Panc1 (cell line): ENCODE results near the gene CXCL11. TPM values are rescaled to one million over a fixed set of nuclear protein-coding genes. Genes with fewer than 3 reads are reported as not detected.

Experiments
- ATAC-seq: fragments of 200-7000 bp; cut with Tn5 transposase; 2 replicates; pipeline ENCODE4 v1.9.1; 2020; ENCODE audit warnings: mild to moderate bottlenecking, moderate library complexity
- BruUV-seq: library from RNA; stranded (reverse); fragments of 400-500 nt; replicated peaks from 2 replicates; lab custom pipeline; 2021; lab: Mats Ljungman, UMichigan
- CTCF ChIA-PET: fragments of 300-600 bp; sonication (Branson Sonifier 250); formaldehyde crosslinking; loops from one replicate; lab custom pipeline; 2022; ENCODE audit warnings: antibody characterized with exemption; lab: Charles Lee
- POLR2A ChIA-PET: fragments of 300-600 bp; sonication (Branson Sonifier 250); formaldehyde crosslinking; loops from one replicate; lab custom pipeline; 2022; ENCODE audit warnings: antibody characterized with exemption; lab: Charles Lee
- DNase-seq: peaks from one replicate; pipeline ENCODE4 v3.0.0-alpha.2; 2010; ENCODE audit warnings: low read depth, low spot score
- H3K27ac ChIP-seq: 2 replicates; pipeline ENCODE4 v1.5.1; 2011; ENCODE audit warnings: mild to moderate bottlenecking, low read length, inconsistent platforms
- H3K27me3 ChIP-seq: fragments of 200-500 bp; sonication (Bioruptor generic); 2 replicates; pipeline ENCODE4 v1.6.0; 2014; ENCODE audit warnings: low read length, inconsistent platforms; ENCODE audit not compliant: control insufficient read depth, insufficient read depth
- H3K36me3 ChIP-seq: fragments of 200-500 bp; sonication (Bioruptor generic); 2 replicates; pipeline ENCODE4 v1.5.1; 2014; ENCODE audit warnings: inconsistent platforms, mild to moderate bottlenecking, low read length, moderate library complexity; ENCODE audit not compliant: control insufficient read depth, insufficient read depth
- H3K4me1 ChIP-seq: 2 replicates; pipeline ENCODE4 v1.5.1; 2011; ENCODE audit warnings: inconsistent platforms, mild to moderate bottlenecking, low read length, moderate library complexity; ENCODE audit not compliant: control insufficient read depth, insufficient read depth
- H3K4me3 ChIP-seq, 2 experiments: 2 replicates each; pipeline ENCODE4 v1.5.1; 2011 to 2012; ENCODE audit warnings: low read depth in 2 of 2, low read length in 2 of 2, mild to moderate bottlenecking in 2 of 2, inconsistent platforms in 1 of 2, moderate library complexity in 1 of 2
- H3K9me3 ChIP-seq: fragments of 200-500 bp; sonication (Bioruptor generic); 2 replicates; pipeline ENCODE4 v1.5.1; 2014; ENCODE audit warnings: low read depth, mild to moderate bottlenecking, inconsistent platforms, low read length, moderate library complexity; ENCODE audit not compliant: control insufficient read depth, insufficient read depth
- POLR2AphosphoS5 ChIP-seq: IDR thresholded peaks from 2 replicates; pipeline ENCODE4 v1.6.1; 2012; ENCODE audit warnings: mild to moderate bottlenecking, low read depth, low read length, moderate library complexity
- SIN3A ChIP-seq: IDR thresholded peaks from 2 replicates; pipeline ENCODE4 v1.6.1; 2012; ENCODE audit warnings: low read depth, mild to moderate bottlenecking, low read length, moderate library complexity, borderline replicate concordance; ENCODE audit not compliant: insufficient read depth
- TCF7L2 ChIP-seq: IDR thresholded peaks from 2 replicates; pipeline ENCODE4 v1.6.1; 2011; ENCODE audit warnings: mild to moderate bottlenecking, low read depth, low read length, inconsistent platforms
- in situ Hi-C: cut with HindIII; loops from 2 replicates; pipeline ENCODE4 v1.10.0; 2016; ENCODE audit warnings: low sequenced_read_pairs, low pct_unique_long_range_greater_than_20kb
- intact Hi-C: fragments of 100-400 bp; cut with micrococcal nuclease; formaldehyde crosslinking; loops from one replicate; pipeline ENCODE4 v1.10.0; 2022; ENCODE audit not compliant: unreplicated experiment
- total RNA-seq: library from RNA; stranded (reverse); gene quantifications from one replicate; pipeline ENCODE4 v1.2.1, GENCODE V29; 2021; ENCODE audit not compliant: unreplicated experiment
- TF ChIP-seq, protein P1 (sequence below), 2 experiments: IDR thresholded peaks; 2 replicates each; pipeline ENCODE4 v1.6.1; 2011 to 2012; ENCODE audit warnings: low read depth in 2 of 2, control low read depth in 1 of 2, low read length in 1 of 2, mild to moderate bottlenecking in 1 of 2, moderate library complexity in 1 of 2; ENCODE audit not compliant: insufficient read depth in 1 of 2
- TF ChIP-seq, protein P2 (sequence below): fragments of 450-650 bp; IDR thresholded peaks from 2 replicates; pipeline ENCODE4 v1.5.1; 2017; ENCODE audit warnings: mild to moderate bottlenecking

CXCL11 gene
- total RNA-seq, 1 experiment from 2014 or later: not detected

DNA sequence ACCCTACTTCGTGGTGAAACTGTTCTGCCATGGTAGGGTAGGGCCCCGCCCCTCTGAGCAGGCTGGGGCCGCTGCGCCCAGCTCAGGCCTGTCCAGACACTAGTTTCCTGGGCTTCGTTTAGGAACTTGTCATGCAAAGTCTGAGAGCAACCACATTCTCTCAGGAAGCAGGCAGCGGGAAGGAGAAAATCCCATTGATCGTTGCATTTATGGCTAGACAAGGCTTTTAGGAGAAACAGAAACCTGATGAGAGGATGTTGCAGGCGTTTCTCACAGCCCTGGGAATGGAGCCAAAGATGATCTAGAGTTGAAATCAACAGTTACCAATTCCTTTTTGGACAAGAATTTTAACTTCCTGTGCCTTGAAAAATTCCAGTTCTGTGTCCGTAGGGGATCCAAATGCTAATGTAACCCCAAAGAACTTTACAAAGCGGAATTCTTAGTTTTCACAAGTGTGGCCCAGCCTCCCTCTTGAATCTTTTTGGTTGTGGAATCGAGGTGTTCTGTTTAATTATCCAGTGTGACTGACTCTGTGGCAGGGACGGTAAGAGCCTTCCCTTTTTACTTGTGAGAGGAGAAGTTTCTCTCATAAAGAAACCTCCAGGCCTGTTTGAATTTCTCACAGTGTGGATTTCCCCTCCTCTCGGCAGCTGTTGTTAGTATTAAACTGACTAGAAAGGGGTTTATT lies 24.0 kb downstream of the CXCL11 start:
- Histone ChIP-seq H3K4me3 (no peak overlapping the region), H3K27ac (no peak overlapping the region), H3K36me3 (no peaks in the 10 kb centered on the region), H3K4me1 (no peaks in the 10 kb centered on the region), H3K27me3 (no peaks in the 10 kb centered on the region; the same call in 1 of the 2 replicates), H3K9me3 (no peaks in the 10 kb centered on the region)
- ChIA-PET POLR2A (no interaction called here), CTCF (no interaction called here)
- ATAC-seq: no peak
- intact Hi-C loops (no loop called here), in situ Hi-C loops (no loop called here)
- no peak for DNase-seq
- no TSS peak for BruUV-seq
- TF ChIP-seq POLR2AphosphoS5 (no peak), SIN3A (no peak), TCF7L2 (no peak)
- TF ChIP-seq, protein P1, sequence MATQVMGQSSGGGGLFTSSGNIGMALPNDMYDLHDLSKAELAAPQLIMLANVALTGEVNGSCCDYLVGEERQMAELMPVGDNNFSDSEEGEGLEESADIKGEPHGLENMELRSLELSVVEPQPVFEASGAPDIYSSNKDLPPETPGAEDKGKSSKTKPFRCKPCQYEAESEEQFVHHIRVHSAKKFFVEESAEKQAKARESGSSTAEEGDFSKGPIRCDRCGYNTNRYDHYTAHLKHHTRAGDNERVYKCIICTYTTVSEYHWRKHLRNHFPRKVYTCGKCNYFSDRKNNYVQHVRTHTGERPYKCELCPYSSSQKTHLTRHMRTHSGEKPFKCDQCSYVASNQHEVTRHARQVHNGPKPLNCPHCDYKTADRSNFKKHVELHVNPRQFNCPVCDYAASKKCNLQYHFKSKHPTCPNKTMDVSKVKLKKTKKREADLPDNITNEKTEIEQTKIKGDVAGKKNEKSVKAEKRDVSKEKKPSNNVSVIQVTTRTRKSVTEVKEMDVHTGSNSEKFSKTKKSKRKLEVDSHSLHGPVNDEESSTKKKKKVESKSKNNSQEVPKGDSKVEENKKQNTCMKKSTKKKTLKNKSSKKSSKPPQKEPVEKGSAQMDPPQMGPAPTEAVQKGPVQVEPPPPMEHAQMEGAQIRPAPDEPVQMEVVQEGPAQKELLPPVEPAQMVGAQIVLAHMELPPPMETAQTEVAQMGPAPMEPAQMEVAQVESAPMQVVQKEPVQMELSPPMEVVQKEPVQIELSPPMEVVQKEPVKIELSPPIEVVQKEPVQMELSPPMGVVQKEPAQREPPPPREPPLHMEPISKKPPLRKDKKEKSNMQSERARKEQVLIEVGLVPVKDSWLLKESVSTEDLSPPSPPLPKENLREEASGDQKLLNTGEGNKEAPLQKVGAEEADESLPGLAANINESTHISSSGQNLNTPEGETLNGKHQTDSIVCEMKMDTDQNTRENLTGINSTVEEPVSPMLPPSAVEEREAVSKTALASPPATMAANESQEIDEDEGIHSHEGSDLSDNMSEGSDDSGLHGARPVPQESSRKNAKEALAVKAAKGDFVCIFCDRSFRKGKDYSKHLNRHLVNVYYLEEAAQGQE (IDR thresholded peaks at IDR 0.05; ENCODE audit: insufficient read depth in 1 of 2, low read depth in 2 of 2, low read length in 1 of 2): no peak
- TF ChIP-seq, protein P2, sequence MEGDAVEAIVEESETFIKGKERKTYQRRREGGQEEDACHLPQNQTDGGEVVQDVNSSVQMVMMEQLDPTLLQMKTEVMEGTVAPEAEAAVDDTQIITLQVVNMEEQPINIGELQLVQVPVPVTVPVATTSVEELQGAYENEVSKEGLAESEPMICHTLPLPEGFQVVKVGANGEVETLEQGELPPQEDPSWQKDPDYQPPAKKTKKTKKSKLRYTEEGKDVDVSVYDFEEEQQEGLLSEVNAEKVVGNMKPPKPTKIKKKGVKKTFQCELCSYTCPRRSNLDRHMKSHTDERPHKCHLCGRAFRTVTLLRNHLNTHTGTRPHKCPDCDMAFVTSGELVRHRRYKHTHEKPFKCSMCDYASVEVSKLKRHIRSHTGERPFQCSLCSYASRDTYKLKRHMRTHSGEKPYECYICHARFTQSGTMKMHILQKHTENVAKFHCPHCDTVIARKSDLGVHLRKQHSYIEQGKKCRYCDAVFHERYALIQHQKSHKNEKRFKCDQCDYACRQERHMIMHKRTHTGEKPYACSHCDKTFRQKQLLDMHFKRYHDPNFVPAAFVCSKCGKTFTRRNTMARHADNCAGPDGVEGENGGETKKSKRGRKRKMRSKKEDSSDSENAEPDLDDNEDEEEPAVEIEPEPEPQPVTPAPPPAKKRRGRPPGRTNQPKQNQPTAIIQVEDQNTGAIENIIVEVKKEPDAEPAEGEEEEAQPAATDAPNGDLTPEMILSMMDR: no peak

DNA sequence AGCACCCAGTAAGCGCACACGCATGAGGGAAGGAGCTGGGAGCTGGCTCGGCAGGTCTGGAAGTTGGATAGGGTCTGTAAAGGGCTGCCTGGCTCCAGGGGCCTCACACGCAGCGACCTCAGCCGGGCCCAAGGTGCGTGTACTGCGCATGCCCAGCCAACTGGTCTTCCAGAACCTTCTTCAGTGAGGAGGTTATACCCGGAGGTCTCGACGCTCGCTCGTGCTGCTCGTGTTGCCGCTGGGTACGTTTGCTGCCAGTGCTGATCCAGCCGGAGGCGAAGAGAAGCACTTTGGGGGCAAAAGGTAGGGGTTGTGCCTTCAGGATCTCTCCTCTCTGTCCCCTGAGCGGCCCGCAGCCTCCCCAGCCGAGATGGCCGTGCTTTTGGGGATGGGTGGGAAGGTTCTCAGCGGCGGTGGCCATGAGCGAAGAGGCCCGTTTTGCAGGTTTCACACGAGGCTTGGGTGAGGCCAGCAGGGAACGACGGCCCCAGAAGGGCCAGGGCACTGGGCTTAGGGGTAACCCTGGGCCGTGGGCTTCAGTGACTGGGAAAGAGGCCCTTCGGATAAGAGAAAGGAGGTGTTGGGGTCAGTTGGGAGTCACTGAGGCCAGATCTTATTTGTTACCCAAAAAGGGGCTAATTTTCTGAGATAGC lies 24.7 kb downstream of the CXCL11 start:
- DNase-seq (no peak), ATAC-seq (no peak)
- TF ChIP-seq TCF7L2: no peak
- no peak for TF ChIP-seq POLR2AphosphoS5
- TF ChIP-seq, protein P1 (IDR thresholded peaks at IDR 0.05; ENCODE audit: insufficient read depth in 1 of 2, low read depth in 2 of 2, low read length in 1 of 2): no peak
- no peak for TF ChIP-seq SIN3A
- TF ChIP-seq, protein P2: no peak
- no peaks in the 10 kb centered on the region for H3K9me3 ChIP-seq
- H3K36me3 ChIP-seq: no peaks in the 10 kb centered on the region
- no peaks in the 10 kb centered on the region; the same call in 1 of the 2 replicates for H3K27me3 ChIP-seq
- no TSS peak for BruUV-seq
- intact Hi-C loops (no loop called here), in situ Hi-C loops (no loop called here)
- POLR2A ChIA-PET: no interaction called here
- CTCF ChIA-PET: no interaction called here
- no peak overlapping the region for H3K4me3 ChIP-seq
- H3K27ac ChIP-seq: no peak overlapping the region
- no peaks in the 10 kb centered on the region for H3K4me1 ChIP-seq
